ENCODE data around the gene ABL1. TPM values are rescaled to one million over a fixed set of nuclear protein-coding genes. Genes with fewer than 3 reads are reported as not detected.

ABL1 gene
- polyA plus RNA-seq, 2 donors, result 13.6 to 19.0 TPM

DNA sequence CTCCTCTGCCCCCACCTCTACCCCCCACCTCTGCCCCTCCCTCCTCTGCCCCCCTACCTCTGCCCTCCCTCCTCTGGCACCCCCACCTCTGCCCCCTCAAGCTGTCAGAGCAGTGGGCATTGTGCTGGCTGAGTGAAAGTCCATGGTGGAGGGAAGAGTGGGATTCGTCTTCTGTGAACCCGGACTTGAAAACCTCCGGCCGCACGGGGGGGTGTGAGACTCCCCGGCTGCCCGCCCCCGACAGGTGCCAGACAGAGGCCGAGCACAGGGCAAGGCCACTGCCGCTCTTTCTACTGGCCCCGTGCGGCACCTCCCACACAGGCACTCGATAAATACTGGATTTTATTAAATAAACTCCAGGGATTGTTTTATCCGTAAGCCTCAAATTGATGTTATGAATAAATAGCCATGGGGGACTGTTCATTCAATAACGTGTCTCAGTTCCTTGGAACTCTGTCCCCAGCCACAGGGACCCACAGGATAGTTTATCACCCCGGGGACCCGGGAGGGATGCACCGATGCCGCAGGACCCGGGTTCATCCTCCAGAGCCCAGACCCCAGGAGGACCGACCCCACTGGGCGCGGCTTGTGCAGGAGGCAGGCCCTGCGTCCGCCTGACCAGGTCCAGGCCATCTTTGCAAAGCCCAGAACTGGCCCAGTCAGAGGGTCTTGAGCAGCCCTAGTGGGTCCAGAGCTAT, 64.1 kb downstream of the ABL1 start:
- Histone ChIP-seq H3K27ac (ENCODE audit: low read depth in 2 of 2, low read length in 1 of 2) (no peak overlapping the region), H3K27me3 (ENCODE audit: control insufficient read depth in 1 of 2, insufficient read depth in 2 of 2, low read length in 2 of 2) (no peaks in the 10 kb centered on the region), H3K4me1 (ENCODE audit: control insufficient read depth in 2 of 2, insufficient read depth in 2 of 2, low read length in 1 of 2) (peaks cover 3 to 5% of the 10 kb centered on the region in 2 donors), H3K36me3 (ENCODE audit: control insufficient read depth in 2 of 2, insufficient read depth in 2 of 2, low read length in 1 of 2) (no peaks in the 10 kb centered on the region), H3K9me3 (ENCODE audit: control insufficient read depth in 2 of 2, insufficient read depth in 1 of 2, low read depth in 1 of 2, low read length in 1 of 2) (no peaks in the 10 kb centered on the region), H3K4me3 (ENCODE audit: low read depth in 1 of 2, low read length in 2 of 2) (no peak overlapping the region)
- WGBS, 2 donors, result 53 to 55% methylated on average over 25 of the region's 25 CpGs

DNA sequence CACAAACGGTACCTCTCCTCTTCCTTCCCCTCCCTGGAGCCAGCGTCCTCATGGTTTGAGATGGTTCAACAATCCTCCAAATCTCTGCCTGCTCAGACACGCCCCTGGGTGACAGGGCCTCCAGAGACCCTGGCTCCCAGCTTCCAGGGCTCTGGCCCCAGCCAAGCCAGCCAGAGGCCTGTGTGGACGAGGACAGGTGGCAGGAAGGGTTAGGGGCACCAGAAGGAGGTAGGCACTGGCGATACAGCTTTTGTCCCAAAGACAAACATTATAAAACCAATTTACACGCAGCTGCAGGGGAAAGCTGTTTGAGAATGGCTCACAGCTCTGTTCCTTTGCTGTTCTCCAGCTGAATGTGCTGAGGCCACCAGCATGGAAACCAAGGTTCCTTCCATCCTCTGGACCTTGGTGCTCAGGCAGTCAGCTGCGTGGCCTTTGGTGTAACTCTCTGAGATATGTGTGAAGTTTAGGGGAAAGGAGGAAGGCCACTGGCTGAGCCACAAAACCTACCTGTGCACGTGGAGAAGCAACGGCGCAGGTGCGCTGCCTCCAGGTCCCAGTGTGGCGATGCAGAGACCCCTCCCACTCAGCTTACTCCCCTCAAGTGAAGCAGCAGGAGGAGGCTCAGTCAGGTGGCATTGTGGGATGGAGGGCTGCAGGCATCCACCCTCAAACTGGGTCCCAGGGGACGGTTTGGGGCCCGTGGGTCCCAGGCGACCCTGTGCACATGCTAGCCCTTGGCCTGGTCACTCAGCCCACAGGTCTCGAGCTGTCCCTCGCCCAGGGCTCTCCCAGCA, 65.8 kb downstream of the ABL1 start:
- WGBS, 2 donors, result 69 to 73% methylated on average over 17 of the region's 17 CpGs
- Histone ChIP-seq H3K36me3 (ENCODE audit: control insufficient read depth in 2 of 2, insufficient read depth in 2 of 2, low read length in 1 of 2) (no peaks in the 10 kb centered on the region), H3K27me3 (ENCODE audit: control insufficient read depth in 1 of 2, insufficient read depth in 2 of 2, low read length in 2 of 2) (no peaks in the 10 kb centered on the region), H3K9me3 (ENCODE audit: control insufficient read depth in 2 of 2, insufficient read depth in 1 of 2, low read depth in 1 of 2, low read length in 1 of 2) (no peaks in the 10 kb centered on the region), H3K27ac (ENCODE audit: low read depth in 2 of 2, low read length in 1 of 2) (no peak overlapping the region), H3K4me1 (ENCODE audit: control insufficient read depth in 2 of 2, insufficient read depth in 2 of 2, low read length in 1 of 2) (peaks cover 0 to 1% of the 10 kb centered on the region in 2 donors), H3K4me3 (ENCODE audit: low read depth in 1 of 2, low read length in 2 of 2) (no peak overlapping the region)

DNA sequence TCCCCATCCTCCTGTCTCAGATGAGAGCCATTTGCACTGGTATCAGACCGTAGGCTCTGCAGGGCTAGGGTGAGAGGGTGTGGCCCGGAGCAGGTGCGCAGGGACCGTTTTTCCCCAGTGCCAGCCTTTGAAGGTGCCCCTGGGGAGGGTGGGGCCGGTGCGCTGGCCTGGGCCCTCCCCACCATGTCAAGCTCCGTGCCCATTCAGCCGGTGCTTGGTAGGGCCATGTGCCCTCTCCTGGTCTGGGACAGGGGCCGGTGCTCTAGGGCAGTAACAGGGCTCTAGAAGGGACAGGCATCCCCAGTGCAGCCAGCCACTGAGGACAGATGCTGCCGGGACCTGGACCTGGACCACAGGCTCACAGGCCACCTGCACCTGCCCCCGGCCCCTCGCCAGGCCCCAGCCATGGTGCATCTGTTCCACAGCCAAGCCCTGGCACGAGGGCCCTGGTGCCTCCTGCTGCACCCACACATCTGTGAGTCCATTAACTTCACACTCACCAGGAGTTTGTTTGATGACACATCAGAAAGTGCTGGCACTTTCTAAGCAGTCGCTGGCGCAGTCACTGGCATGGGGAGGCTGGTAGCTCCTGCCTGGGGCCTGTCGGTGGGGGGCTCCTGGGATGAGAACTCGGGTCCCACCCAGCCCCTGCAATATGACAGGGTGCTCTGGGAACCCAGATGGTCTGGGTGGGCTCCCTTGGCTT, 66.6 kb downstream of the ABL1 start:
- 55 to 57% methylated on average over 16 to 17 of the region's 17 CpGs for WGBS, 2 donors
- no peaks in the 10 kb centered on the region for H3K4me1 ChIP-seq (ENCODE audit: control insufficient read depth in 2 of 2, insufficient read depth in 2 of 2, low read length in 1 of 2)
- H3K27ac ChIP-seq (ENCODE audit: low read depth in 2 of 2, low read length in 1 of 2), result no peak overlapping the region
- no peaks in the 10 kb centered on the region for H3K36me3 ChIP-seq (ENCODE audit: control insufficient read depth in 2 of 2, insufficient read depth in 2 of 2, low read length in 1 of 2)
- no peaks in the 10 kb centered on the region for H3K9me3 ChIP-seq (ENCODE audit: control insufficient read depth in 2 of 2, insufficient read depth in 1 of 2, low read depth in 1 of 2, low read length in 1 of 2)
- no peak overlapping the region for H3K4me3 ChIP-seq (ENCODE audit: low read depth in 1 of 2, low read length in 2 of 2)
- H3K27me3 ChIP-seq (ENCODE audit: control insufficient read depth in 1 of 2, insufficient read depth in 2 of 2, low read length in 2 of 2), result no peaks in the 10 kb centered on the region

DNA sequence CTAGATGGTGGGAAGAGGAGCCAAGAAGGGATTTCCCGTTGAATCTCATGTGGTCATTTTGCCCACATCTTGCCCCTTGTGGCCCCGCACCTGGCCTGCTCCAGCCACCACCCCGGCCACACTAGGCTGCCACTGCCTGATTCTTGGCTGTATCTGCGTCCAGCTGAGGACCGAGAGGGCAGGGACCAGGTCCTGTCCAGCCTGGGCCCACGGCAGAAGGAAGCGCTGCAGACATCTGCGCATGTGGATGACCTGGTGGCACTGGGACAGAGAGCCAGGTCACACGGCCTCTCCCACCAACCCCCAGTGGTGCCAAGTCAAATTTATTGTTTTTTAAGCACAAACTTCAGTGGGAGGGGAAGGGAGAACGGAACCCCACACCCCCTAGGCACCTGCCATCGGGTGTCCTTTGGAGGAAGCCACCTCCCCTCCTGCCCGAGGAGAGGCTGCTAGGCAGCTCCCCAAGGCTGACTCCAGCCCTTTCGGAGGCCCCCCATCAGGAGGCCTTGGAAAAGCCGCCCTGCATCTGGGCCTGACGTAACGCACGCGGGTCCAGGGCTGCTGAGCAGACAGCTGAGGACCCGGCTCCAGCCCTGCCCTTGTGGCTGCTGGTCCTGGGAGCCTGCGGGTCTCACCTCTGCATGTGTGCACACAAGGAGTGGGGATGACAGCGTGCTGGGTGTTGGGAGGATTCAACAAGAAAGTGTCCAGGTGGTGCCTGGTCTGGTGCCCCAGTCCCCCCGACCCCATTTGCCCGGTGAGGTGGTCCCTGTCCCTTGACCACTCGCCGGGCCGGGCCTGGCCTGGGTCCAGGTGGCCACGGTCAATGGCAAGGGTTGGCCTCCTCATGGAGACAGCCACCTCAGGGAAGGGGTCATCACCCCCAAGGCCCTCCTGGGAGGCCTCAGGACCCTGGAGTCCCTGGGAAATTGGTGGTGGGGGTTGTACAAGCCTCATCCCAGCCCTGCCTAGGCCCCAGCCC, 67.4 kb downstream of the ABL1 start:
- WGBS, 2 donors, result 77 to 80% methylated on average over 27 of the region's 27 CpGs
- H3K36me3 ChIP-seq (ENCODE audit: control insufficient read depth in 2 of 2, insufficient read depth in 2 of 2, low read length in 1 of 2), result no peaks in the 10 kb centered on the region
- H3K27me3 ChIP-seq (ENCODE audit: control insufficient read depth in 1 of 2, insufficient read depth in 2 of 2, low read length in 2 of 2), result no peaks in the 10 kb centered on the region
- H3K4me1 ChIP-seq (ENCODE audit: control insufficient read depth in 2 of 2, insufficient read depth in 2 of 2, low read length in 1 of 2), result no peaks in the 10 kb centered on the region
- no peak overlapping the region for H3K4me3 ChIP-seq (ENCODE audit: low read depth in 1 of 2, low read length in 2 of 2)
- no peaks in the 10 kb centered on the region for H3K9me3 ChIP-seq (ENCODE audit: control insufficient read depth in 2 of 2, insufficient read depth in 1 of 2, low read depth in 1 of 2, low read length in 1 of 2)
- H3K27ac ChIP-seq (ENCODE audit: low read depth in 2 of 2, low read length in 1 of 2), result no peak overlapping the region

- H3K27me3 ChIP-seq (ENCODE audit: control insufficient read depth in 1 of 2, insufficient read depth in 2 of 2, low read length in 2 of 2), result no peaks in the 10 kb centered on the region
- H3K9me3 ChIP-seq (ENCODE audit: control insufficient read depth in 2 of 2, insufficient read depth in 1 of 2, low read depth in 1 of 2, low read length in 1 of 2), result no peaks in the 10 kb centered on the region
- no peak overlapping the region for H3K4me3 ChIP-seq (ENCODE audit: low read depth in 1 of 2, low read length in 2 of 2)
- H3K36me3 ChIP-seq (ENCODE audit: control insufficient read depth in 2 of 2, insufficient read depth in 2 of 2, low read length in 1 of 2), result no peaks in the 10 kb centered on the region
- 68 to 70% methylated on average over 25 of the region's 25 CpGs for WGBS, 2 donors
- H3K4me1 ChIP-seq (ENCODE audit: control insufficient read depth in 2 of 2, insufficient read depth in 2 of 2, low read length in 1 of 2), result no peaks in the 10 kb centered on the region
- no peak overlapping the region for H3K27ac ChIP-seq (ENCODE audit: low read depth in 2 of 2, low read length in 1 of 2)
Measured at GRCh38 chr9:130903194-130904069, 68.4 kb downstream of the ABL1 start.

DNA sequence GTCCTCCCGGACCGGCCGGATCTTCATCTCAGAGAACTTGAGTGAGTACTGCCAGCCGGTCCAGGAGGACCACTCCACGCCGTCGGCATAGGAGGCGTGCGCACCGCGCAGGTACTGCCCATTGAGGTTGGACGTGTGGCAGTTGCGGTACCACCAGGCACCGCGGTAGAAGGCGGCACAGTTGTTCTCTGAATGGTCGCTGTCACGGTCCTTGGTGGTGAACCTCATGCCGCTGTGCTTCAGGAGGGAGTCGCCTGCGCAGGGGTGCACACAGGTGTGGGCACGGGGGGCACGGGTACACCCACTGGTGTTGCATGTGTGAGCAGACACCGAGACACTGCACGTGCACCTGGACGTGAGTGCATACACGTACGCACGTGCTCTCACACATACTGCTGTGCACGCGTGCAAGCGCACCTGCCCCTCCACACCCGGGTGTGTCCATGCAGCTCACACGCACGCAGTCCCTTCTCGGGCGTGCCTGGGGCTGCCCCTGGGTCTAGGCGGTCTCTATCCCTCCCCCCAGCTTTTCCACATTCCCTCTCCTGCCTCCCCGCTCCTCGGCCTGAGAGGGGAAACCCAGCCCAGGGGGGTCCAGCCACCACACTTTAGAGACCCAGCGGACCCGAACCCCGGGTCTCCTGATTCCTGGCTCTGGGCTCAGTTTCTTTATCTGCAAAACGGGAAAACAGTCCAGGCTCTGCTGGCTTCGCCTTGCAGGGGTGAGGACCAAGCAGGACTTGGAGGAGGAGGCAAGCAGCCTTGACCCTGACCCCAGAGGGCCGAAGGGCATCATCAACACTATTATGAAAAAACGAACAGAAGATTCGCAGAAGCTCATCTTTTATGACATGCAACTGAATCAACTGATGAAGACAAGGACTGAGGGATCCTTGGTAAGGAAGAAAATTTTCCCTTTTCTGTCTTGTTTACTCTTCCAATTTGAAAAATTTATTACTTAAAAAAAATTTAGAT, 69.3 kb downstream of the ABL1 start:
- Histone ChIP-seq H3K36me3 (ENCODE audit: control insufficient read depth in 2 of 2, insufficient read depth in 2 of 2, low read length in 1 of 2) (no peaks in the 10 kb centered on the region), H3K9me3 (ENCODE audit: control insufficient read depth in 2 of 2, insufficient read depth in 1 of 2, low read depth in 1 of 2, low read length in 1 of 2) (no peaks in the 10 kb centered on the region), H3K27ac (ENCODE audit: low read depth in 2 of 2, low read length in 1 of 2) (no peak overlapping the region), H3K4me1 (ENCODE audit: control insufficient read depth in 2 of 2, insufficient read depth in 2 of 2, low read length in 1 of 2) (no peaks in the 10 kb centered on the region), H3K27me3 (ENCODE audit: control insufficient read depth in 1 of 2, insufficient read depth in 2 of 2, low read length in 2 of 2) (no peaks in the 10 kb centered on the region), H3K4me3 (ENCODE audit: low read depth in 1 of 2, low read length in 2 of 2) (no peak overlapping the region)
- 82 to 83% methylated on average over 48 of the region's 48 CpGs for WGBS, 2 donors

- H3K36me3 ChIP-seq (ENCODE audit: control insufficient read depth in 2 of 2, insufficient read depth in 2 of 2, low read length in 1 of 2), result no peaks in the 10 kb centered on the region
- no peak overlapping the region for H3K27ac ChIP-seq (ENCODE audit: low read depth in 2 of 2, low read length in 1 of 2)
- no peaks in the 10 kb centered on the region for H3K9me3 ChIP-seq (ENCODE audit: control insufficient read depth in 2 of 2, insufficient read depth in 1 of 2, low read depth in 1 of 2, low read length in 1 of 2)
- no peaks in the 10 kb centered on the region for H3K4me1 ChIP-seq (ENCODE audit: control insufficient read depth in 2 of 2, insufficient read depth in 2 of 2, low read length in 1 of 2)
- no peaks in the 10 kb centered on the region for H3K27me3 ChIP-seq (ENCODE audit: control insufficient read depth in 1 of 2, insufficient read depth in 2 of 2, low read length in 2 of 2)
- H3K4me3 ChIP-seq (ENCODE audit: low read depth in 1 of 2, low read length in 2 of 2), result no peak overlapping the region
- WGBS, 2 donors, result 88 to 91% methylated on average over 24 of the region's 24 CpGs
Measured at GRCh38 chr9:130905125-130905901, 70.3 kb downstream of the ABL1 start.
